Measurements from ENCODE around the gene POLR1A. TPM values are rescaled to one million over a fixed set of nuclear protein-coding genes. Genes with fewer than 3 reads are reported as not detected.

Gene POLR1A
- total and polyA plus RNA-seq, 2 donors (not counting 3 experiments of a cell fraction or from before 2014, with no cell fraction given), result 7.6 to 40.7 TPM

- no peak overlapping the region for H3K4me3 ChIP-seq (replicated peaks in 1 of 3; ENCODE audit: insufficient read depth in 1 of 3, low read depth in 1 of 3, low read length in 3 of 3)
- no peaks in the 10 kb centered on the region for H3K27me3 ChIP-seq (ENCODE audit: control insufficient read depth in 2 of 2, insufficient read depth in 2 of 2, low read length in 2 of 2)
- no peaks in the 10 kb centered on the region for H3K9me3 ChIP-seq (replicated peaks; ENCODE audit: control insufficient read depth, insufficient read depth, low read length)
- no peak for TF ChIP-seq MYC (IDR thresholded peaks at IDR 0.05; ENCODE audit: low read depth, low read length)
- TF ChIP-seq CTCF (IDR thresholded peaks at IDR 0.05; ENCODE audit: extremely low read depth in 1 of 2, insufficient read depth in 1 of 2, low read depth in 1 of 2, low read length in 2 of 2), result no peak
- no peak for TF ChIP-seq MAX (IDR thresholded peaks at IDR 0.05; ENCODE audit: insufficient read depth, insufficient read length)
- CTCF ChIA-PET, result interaction anchor here (1.6 kb wide), 2 partner anchors 270 kb away, joined by 6 to 9 read pairs; no protein-coding TSS in a partner anchor
- POLR2A ChIA-PET, result no interaction called here
- FAIRE-seq, result no peak
- intact Hi-C loops (cut with micrococcal nuclease) (no loop called here), dilution Hi-C loops (cut with MboI; ENCODE audit: extremely low pct_ligation_motif_present, low sequenced_read_pairs) (no loop called here)
- H3K4me1 ChIP-seq (ENCODE audit: control insufficient read depth, extremely low read depth, insufficient read depth, low read length), result peaks cover 2% of the 10 kb centered on the region
- DNase-seq (ENCODE audit: low read depth, low spot score), result no peak
- no peak overlapping the region for H3K27ac ChIP-seq (ENCODE audit: insufficient read depth, low read depth, low read length)
- H3K36me3 ChIP-seq (ENCODE audit: control insufficient read depth in 2 of 2, extremely low read depth in 1 of 2, insufficient read depth in 2 of 2, low read length in 2 of 2), result peaks cover 14 to 24% of the 10 kb centered on the region in 2 experiments
- no peaks in the 10 kb centered on the region for H3K9me1 ChIP-seq (replicated peaks; ENCODE audit: control insufficient read depth, extremely low read depth, insufficient read depth, low read length)
- peaks cover 54% of the 10 kb centered on the region for H3K79me2 ChIP-seq (ENCODE audit: control insufficient read depth, insufficient read depth, low read length)
- H4K20me1 ChIP-seq (replicated peaks; ENCODE audit: control insufficient read depth, extremely low read depth, insufficient read depth, low read length), result no peaks in the 10 kb centered on the region
- no peak overlapping the region for H3K4me2 ChIP-seq (ENCODE audit: insufficient read depth, low read length)
- H2AFZ ChIP-seq (ENCODE audit: low read depth, low read length), result no peak overlapping the region
- BruUV-seq (replicated peaks), result no TSS peak
- H3K9ac ChIP-seq (replicated peaks; ENCODE audit: extremely low read depth, insufficient read depth, low read length), result no peak overlapping the region
Measured at GRCh38 chr2:86097114-86097896, 8.4 kb downstream of the POLR1A start.

- Histone ChIP-seq H4K20me1 (replicated peaks; ENCODE audit: control insufficient read depth, extremely low read depth, insufficient read depth, low read length) (no peaks in the 10 kb centered on the region), H3K9ac (replicated peaks; ENCODE audit: extremely low read depth, insufficient read depth, low read length) (no peak overlapping the region), H2AFZ (ENCODE audit: low read depth, low read length) (no peak overlapping the region), H3K9me1 (replicated peaks; ENCODE audit: control insufficient read depth, extremely low read depth, insufficient read depth, low read length) (no peaks in the 10 kb centered on the region), H3K36me3 (ENCODE audit: control insufficient read depth in 2 of 2, extremely low read depth in 1 of 2, insufficient read depth in 2 of 2, low read length in 2 of 2) (peaks cover 22 to 35% of the 10 kb centered on the region in 2 experiments), H3K4me2 (ENCODE audit: insufficient read depth, low read length) (no peak overlapping the region), H3K79me2 (ENCODE audit: control insufficient read depth, insufficient read depth, low read length) (peaks cover 28% of the 10 kb centered on the region), H3K4me1 (ENCODE audit: control insufficient read depth, extremely low read depth, insufficient read depth, low read length) (peaks cover 2% of the 10 kb centered on the region), H3K4me3 (replicated peaks in 1 of 3; ENCODE audit: insufficient read depth in 1 of 3, low read depth in 1 of 3, low read length in 3 of 3) (no peak overlapping the region), H3K9me3 (replicated peaks; ENCODE audit: control insufficient read depth, insufficient read depth, low read length) (no peaks in the 10 kb centered on the region), H3K27me3 (ENCODE audit: control insufficient read depth in 2 of 2, insufficient read depth in 2 of 2, low read length in 2 of 2) (no peaks in the 10 kb centered on the region), H3K27ac (ENCODE audit: insufficient read depth, low read depth, low read length) (no peak overlapping the region)
- TF ChIP-seq JUN (IDR thresholded peaks at IDR 0.05; ENCODE audit: borderline replicate concordance, insufficient read depth, insufficient read length, low read depth), result no peak
- no peak for TF ChIP-seq GATA2 (IDR thresholded peaks at IDR 0.05; ENCODE audit: insufficient read depth, insufficient read length, low read depth, low read length)
- TF ChIP-seq MYC (IDR thresholded peaks at IDR 0.05; ENCODE audit: low read depth, low read length), result no peak
- TF ChIP-seq EZH2 (IDR thresholded peaks at IDR 0.05; ENCODE audit: borderline replicate concordance, low read depth, low read length, severe bottlenecking), result no peak
- no peak for TF ChIP-seq POLR2A (IDR thresholded peaks at IDR 0.05; ENCODE audit: low read depth, low read length)
- no peak for TF ChIP-seq FOS (IDR thresholded peaks at IDR 0.05; ENCODE audit: borderline replicate concordance, insufficient read depth, low read length)
- TF ChIP-seq POLR2AphosphoS5 (IDR thresholded peaks at IDR 0.05; ENCODE audit: insufficient read depth, low read depth, low read length), result no peak
- TF ChIP-seq MAX (IDR thresholded peaks at IDR 0.05; ENCODE audit: insufficient read depth, insufficient read length), result no peak
- TF ChIP-seq CTCF (IDR thresholded peaks at IDR 0.05; ENCODE audit: extremely low read depth in 1 of 2, insufficient read depth in 1 of 2, low read depth in 1 of 2, low read length in 2 of 2), result no peak
- DNase-seq (ENCODE audit: low read depth, low spot score), result no peak
- ChIA-PET CTCF (no interaction called here), POLR2A (no interaction called here)
- BruUV-seq (replicated peaks), result no TSS peak
- no peak for FAIRE-seq
- intact Hi-C loops (cut with micrococcal nuclease) (no loop called here), dilution Hi-C loops (cut with MboI; ENCODE audit: extremely low pct_ligation_motif_present, low sequenced_read_pairs) (no loop called here)
Measured at GRCh38 chr2:86094229-86094628, 11.5 kb downstream of the POLR1A start.

All from endothelial cell of umbilical vein (primary cell).